ENCODE data around the gene SUSD4. TPM values are rescaled to one million over a fixed set of nuclear protein-coding genes. Genes with fewer than 3 reads are reported as not detected.

SUSD4 gene
- total RNA-seq, 6 experiments from 2014 or later = 1.3 to 5.9 (median 2.8) TPM

DNA sequence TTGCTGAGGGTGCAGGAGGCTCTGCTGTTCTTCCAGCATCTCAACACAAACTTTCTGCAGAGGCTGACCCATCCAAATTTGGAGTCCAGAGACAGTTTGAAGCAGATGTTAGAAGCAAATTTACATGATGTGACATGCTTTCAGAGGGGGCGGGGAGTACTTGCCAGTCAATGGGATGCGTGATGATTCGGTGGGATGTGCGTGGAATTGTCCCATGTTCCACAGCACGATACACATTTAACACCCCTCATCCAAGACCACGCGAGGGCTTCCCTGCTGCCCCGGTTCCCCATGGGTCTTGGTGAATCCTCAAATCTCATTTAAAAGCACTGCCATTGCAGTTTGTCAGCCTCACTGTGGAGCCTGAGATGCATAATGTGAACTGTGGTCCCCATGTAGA, 142.3 kb downstream of the SUSD4 start:
- no peak for TF ChIP-seq POLR2A (IDR thresholded peaks at IDR 0.05)
- TF ChIP-seq, protein P1, sequence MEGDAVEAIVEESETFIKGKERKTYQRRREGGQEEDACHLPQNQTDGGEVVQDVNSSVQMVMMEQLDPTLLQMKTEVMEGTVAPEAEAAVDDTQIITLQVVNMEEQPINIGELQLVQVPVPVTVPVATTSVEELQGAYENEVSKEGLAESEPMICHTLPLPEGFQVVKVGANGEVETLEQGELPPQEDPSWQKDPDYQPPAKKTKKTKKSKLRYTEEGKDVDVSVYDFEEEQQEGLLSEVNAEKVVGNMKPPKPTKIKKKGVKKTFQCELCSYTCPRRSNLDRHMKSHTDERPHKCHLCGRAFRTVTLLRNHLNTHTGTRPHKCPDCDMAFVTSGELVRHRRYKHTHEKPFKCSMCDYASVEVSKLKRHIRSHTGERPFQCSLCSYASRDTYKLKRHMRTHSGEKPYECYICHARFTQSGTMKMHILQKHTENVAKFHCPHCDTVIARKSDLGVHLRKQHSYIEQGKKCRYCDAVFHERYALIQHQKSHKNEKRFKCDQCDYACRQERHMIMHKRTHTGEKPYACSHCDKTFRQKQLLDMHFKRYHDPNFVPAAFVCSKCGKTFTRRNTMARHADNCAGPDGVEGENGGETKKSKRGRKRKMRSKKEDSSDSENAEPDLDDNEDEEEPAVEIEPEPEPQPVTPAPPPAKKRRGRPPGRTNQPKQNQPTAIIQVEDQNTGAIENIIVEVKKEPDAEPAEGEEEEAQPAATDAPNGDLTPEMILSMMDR (IDR thresholded peaks at IDR 0.05) = no peak
- H3K27ac ChIP-seq = no peak overlapping the region
- H3K9me3 ChIP-seq = no peaks in the 10 kb centered on the region
- DNase-seq = peak in 1 of 3 donors; percentile 22
- H3K27me3 ChIP-seq = no peaks in the 10 kb centered on the region
- H3K36me3 ChIP-seq = no peaks in the 10 kb centered on the region
- intact Hi-C loops (cut with DNase I) = no loop called here
- no peak overlapping the region for H3K4me3 ChIP-seq
- H3K4me1 ChIP-seq = no peaks in the 10 kb centered on the region
- 83% methylated on average over 1 of the region's 8 CpGs for WGBS (ENCODE audit: insufficient coverage, low coverage, low lambda C conversion rate, missing lambda C conversion rate)
- ATAC-seq = no peak

DNA sequence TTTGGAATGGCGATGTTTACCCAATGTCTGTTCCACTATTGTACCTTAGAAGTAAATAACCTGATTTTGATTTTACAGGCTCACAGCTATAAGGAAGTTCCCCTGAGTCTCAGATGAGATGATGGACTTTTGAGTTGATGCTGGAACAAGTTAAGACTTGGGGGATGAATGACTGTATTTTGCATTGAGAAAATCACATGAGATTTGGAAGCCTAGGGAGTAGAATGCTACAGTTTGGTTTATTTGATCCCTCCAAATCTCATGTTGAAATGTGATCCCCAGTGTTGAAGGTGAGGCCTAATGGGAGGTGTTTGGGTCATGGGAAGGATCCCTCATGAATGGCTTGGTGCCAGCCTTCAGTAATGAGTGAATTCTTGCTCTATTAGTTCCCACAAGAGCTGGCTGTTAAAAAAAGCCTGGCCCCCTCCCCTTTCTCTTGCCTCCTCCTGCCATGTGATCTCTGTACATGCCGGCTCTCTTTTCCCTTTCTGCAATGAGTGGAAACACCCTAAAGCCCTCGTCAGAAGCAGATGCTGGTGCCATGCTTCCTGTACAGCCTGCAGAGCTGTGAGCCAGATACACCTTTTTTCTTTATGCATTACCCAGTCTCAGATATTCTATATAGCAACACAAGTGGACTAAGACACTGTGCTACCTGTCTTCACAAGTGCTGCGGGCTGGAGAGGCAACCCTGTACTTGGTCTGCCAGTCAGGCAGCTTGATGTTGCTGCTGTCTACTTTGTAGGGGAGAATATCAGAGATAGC, 143.9 kb downstream of the SUSD4 start:
- intact Hi-C loops (cut with DNase I) = no loop called here
- Histone ChIP-seq H3K4me1 (no peaks in the 10 kb centered on the region), H3K27me3 (no peaks in the 10 kb centered on the region), H3K9me3 (no peaks in the 10 kb centered on the region), H3K27ac (no peak overlapping the region), H3K36me3 (no peaks in the 10 kb centered on the region), H3K4me3 (no peak overlapping the region)
- no peak for TF ChIP-seq POLR2A (IDR thresholded peaks at IDR 0.05)
- TF ChIP-seq, protein P1 (IDR thresholded peaks at IDR 0.05) = no peak
- peak in 1 of 3 donors; percentile 17 for DNase-seq
- WGBS (ENCODE audit: insufficient coverage, low coverage, low lambda C conversion rate, missing lambda C conversion rate) = 56% methylated on average over 2 of the region's 4 CpGs
- no peak for ATAC-seq

DNA sequence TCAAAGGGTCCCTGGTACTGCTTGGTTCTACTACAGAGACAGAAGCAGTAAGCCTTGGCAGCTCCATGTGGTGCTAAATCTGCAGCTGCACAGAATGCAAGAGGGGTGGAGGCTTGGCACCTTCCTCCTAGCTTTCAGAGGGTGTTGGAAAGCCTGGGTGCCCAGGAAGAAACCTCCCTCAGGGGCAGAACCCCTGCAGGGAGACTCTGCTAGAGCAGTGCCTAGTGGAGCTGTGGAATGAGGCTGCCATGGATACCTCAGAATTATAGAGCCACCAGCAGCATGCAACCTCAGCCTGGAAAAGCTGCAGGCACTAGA, 144.7 kb downstream of the SUSD4 start:
- DNase-seq = peak in 1 of 3 donors; percentile 33
- Histone ChIP-seq H3K27ac (no peak overlapping the region), H3K27me3 (no peaks in the 10 kb centered on the region), H3K36me3 (no peaks in the 10 kb centered on the region), H3K9me3 (no peaks in the 10 kb centered on the region), H3K4me1 (no peaks in the 10 kb centered on the region), H3K4me3 (no peak overlapping the region)
- no peak for ATAC-seq
- intact Hi-C loops (cut with DNase I) = no loop called here
- TF ChIP-seq, protein P1 (IDR thresholded peaks at IDR 0.05) = no peak
- no peak for TF ChIP-seq POLR2A (IDR thresholded peaks at IDR 0.05)

DNA sequence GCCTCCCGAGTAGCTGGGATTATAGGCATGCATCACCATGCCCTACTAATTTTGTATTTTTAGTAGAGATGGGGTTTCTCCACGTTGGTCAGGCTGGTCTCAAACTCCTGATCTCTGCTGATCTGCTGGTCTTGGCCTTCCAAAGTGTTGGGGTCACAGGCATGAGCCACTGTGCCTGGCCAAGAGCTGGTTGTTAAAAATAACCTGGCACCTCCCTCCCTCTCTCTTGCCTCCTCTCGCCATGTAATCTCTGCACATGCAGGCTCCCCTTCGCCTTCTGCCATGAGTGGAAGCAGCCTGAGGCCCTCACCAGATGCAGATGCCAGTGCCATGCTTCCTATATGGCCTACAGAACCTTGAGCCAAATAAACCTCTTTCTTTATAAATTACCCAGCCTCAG, 146.2 kb downstream of the SUSD4 start:
- 89% methylated on average over 3 of the region's 4 CpGs for WGBS (ENCODE audit: insufficient coverage, low coverage, low lambda C conversion rate, missing lambda C conversion rate)

More for the DNA sequence above, 146.2 kb downstream of the SUSD4 start:
- TF ChIP-seq, protein P1 (IDR thresholded peaks at IDR 0.05) = no peak
- no peak for TF ChIP-seq POLR2A (IDR thresholded peaks at IDR 0.05)
- DNase-seq = no peak
- no peaks in the 10 kb centered on the region for H3K27me3 ChIP-seq
- H3K27ac ChIP-seq = no peak overlapping the region
- intact Hi-C loops (cut with DNase I) = no loop called here
- no peaks in the 10 kb centered on the region for H3K9me3 ChIP-seq
- H3K4me1 ChIP-seq = no peaks in the 10 kb centered on the region
- H3K36me3 ChIP-seq = no peaks in the 10 kb centered on the region
- ATAC-seq = no peak
- no peak overlapping the region for H3K4me3 ChIP-seq

Measured in right lobe of liver (tissue), 6 donors.